Activated CD4-positive, alpha-beta T cell treated with anti-CD3 and anti-CD28 coated beads, Interleukin-2, amount 10 ng/mL, durations not matched to agents 7 days and 5 days (primary cell): ENCODE measurements around the gene MAP3K6. TPM values are rescaled to one million over a fixed set of nuclear protein-coding genes. Genes with fewer than 3 reads are reported as not detected.

Experiments used
- CTCF ChIA-PET: fragments of 350-600 bp; sonication (Branson Sonifier 250); formaldehyde crosslinking; loops from one replicate; lab custom pipeline; 2021; ENCODE audit warnings: antibody characterized with exemption; lab: Charles Lee
- POLR2A ChIA-PET: fragments of 350-600 bp; sonication (Branson Sonifier 250); formaldehyde crosslinking; loops from one replicate; lab custom pipeline; 2021; ENCODE audit warnings: antibody characterized with exemption; lab: Charles Lee
- DNase-seq: peaks from one replicate; pipeline ENCODE4 v3.0.0-alpha.2; 2020
- H3K27ac Mint-ChIP-seq: one replicate; pipeline ENCODE4 v1.8.0; 2021; ENCODE audit warnings: mild to moderate bottlenecking, moderate library complexity, mixed read lengths
- H3K27me3 Mint-ChIP-seq: one replicate; pipeline ENCODE4 v1.8.0; 2021; ENCODE audit warnings: mixed read lengths
- H3K36me3 Mint-ChIP-seq: one replicate; pipeline ENCODE4 v1.8.0; 2021; ENCODE audit warnings: low read depth, mixed read lengths
- H3K4me1 Mint-ChIP-seq: one replicate; pipeline ENCODE4 v1.8.0; 2021; ENCODE audit warnings: mixed read lengths
- H3K4me3 Mint-ChIP-seq: one replicate; pipeline ENCODE4 v1.8.0; 2021; ENCODE audit warnings: mild to moderate bottlenecking, moderate library complexity, mixed read lengths
- H3K9me3 Mint-ChIP-seq: one replicate; pipeline ENCODE4 v1.8.0; 2021; ENCODE audit warnings: mixed read lengths
- total RNA-seq, 2 experiments: library from RNA; stranded (reverse); gene quantifications; one replicate each; pipeline ENCODE4 v1.2.3, GENCODE V29; 2021

The MAP3K6 gene
- total RNA-seq, 2 experiments from 2014 or later = 6.4 to 7.6 TPM

DNA sequence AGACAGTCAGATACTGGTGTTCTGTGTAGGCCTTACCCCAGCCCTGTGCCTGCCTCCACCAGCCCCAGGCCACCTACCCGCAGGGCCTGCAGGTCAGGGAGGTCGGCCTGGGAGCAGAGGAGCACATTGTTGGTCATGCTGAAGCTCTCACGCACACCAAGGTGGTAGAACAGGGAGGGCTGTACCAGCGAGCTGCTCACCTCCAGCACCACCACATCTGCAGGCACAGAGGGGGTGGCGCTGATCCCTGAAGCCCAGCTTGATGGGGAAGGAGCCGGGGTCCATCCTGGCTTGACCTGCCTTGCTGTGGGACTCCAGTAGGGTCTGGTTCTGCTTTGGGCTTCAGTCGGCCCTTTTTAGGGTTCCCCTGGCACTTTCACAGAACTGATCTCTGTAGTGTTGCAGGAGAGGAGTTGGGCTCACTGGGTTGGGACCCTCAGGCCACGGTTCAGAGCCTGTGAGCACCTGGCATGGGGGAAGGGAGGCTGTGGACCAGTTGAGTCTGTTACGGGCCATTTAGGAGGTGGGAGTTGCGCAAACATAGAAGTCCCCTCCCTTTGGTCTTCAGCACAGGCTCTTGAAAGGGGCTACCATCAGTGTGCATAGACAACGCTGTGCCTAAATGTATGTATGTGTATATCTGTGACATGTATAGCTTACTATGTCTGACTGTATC is 1.9 kb downstream of the MAP3K6 start:
- Mint-ChIP-seq H3K9me3 (no peaks in the 10 kb centered on the region), H3K4me1 (peaks cover 50% of the 10 kb centered on the region), H3K36me3 (no peaks in the 10 kb centered on the region), H3K27ac (peak overlapping the region; percentile 82), H3K4me3 (peak overlapping the region; percentile 44), H3K27me3 (no peaks in the 10 kb centered on the region)
- ChIA-PET POLR2A (no interaction called here), CTCF (interaction anchor here (0.8 to 5.5 kb wide), 11 partner anchors 8 to 200 kb away, joined by 3 to 53 read pairs (median 15); no protein-coding TSS in a partner anchor)
- DNase-seq = no peak

DNA sequence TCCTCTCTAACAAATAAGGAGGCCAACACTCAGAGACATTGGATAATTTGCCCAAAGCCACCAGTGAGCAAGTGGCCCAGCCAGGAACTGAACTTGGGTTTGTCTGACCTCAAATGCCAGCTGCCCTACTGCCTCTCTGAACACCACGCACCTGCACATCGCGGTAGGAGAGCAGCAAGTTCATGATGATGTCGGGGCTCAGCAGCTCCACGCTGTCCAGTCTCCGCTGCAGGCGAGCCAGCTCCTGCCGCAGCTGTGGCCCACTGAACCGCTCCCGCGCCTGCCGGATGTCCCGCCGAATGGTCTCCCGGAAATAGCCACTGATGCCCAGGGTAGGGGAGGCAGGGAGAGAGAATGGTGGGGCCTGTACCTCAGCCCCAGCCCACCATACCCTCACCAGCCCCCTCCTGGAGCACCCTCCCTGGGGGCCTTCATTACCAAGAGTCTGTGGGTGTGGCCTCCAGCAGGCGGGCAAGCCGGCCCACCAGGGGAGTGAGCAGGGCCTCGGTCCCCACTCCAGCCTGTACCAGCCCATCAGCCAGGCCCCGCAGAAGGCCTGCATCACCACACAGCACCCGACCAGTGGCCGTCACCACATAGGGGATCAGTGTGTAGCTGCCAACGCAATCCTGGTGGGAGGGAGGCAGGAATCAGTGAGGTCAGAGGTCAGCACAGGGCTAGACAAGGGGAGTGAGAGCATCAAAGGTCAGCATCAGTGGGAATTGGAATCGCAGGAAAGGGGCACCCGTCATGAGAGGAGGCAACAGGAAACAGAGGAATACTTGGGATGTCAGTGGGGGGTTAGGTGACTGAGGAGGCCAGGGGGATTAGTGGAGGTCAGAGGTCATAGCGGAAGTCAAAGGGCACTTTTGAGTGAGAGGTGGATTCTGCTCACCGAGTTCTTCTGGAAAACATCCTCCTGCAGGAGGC is 2.7 kb downstream of the MAP3K6 start:
- no peak overlapping the region for H3K27ac Mint-ChIP-seq
- no peaks in the 10 kb centered on the region for H3K9me3 Mint-ChIP-seq
- H3K4me3 Mint-ChIP-seq = no peak overlapping the region
- H3K27me3 Mint-ChIP-seq = peaks cover 1% of the 10 kb centered on the region
- H3K4me1 Mint-ChIP-seq = peaks cover 50% of the 10 kb centered on the region
- H3K36me3 Mint-ChIP-seq = no peaks in the 10 kb centered on the region
- ChIA-PET CTCF (interaction anchor here (0.6 to 5.5 kb wide), 6 partner anchors 7 to 67 kb away, joined by 3 to 53 read pairs (median 14); no protein-coding TSS in a partner anchor), POLR2A (no interaction called here)
- no peak for DNase-seq

DNA sequence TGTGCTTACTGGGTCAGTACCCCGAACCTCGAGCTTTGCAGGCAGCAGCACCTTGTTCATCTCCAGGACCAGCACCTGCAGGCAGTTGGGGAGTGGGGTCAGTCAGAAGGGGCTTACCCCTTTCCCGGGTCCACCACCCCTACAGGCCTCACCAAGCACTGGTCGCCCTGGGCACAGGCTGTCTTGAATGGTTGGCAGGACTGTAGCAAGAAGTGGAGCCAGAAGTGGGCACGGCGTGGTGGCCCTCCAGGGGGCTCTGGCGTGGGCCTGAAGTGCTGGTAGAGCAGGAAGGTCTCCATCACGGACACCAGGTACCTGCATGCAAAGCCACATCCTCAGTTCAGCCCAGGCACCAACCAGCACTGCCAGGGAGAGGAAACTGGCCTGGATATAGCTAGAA is 5.2 kb downstream of the MAP3K6 start:
- Mint-ChIP-seq H3K4me1 (peaks cover 47% of the 10 kb centered on the region), H3K27me3 (peaks cover 3% of the 10 kb centered on the region), H3K4me3 (no peak overlapping the region), H3K36me3 (no peaks in the 10 kb centered on the region), H3K9me3 (no peaks in the 10 kb centered on the region), H3K27ac (no peak overlapping the region)
- DNase-seq = no peak
- ChIA-PET POLR2A (no interaction called here), CTCF (interaction anchor here (1.0 to 2.6 kb wide), 6 partner anchors 26 to 301 kb away, joined by 3 to 12 read pairs (median 5); no protein-coding TSS in a partner anchor)

DNA sequence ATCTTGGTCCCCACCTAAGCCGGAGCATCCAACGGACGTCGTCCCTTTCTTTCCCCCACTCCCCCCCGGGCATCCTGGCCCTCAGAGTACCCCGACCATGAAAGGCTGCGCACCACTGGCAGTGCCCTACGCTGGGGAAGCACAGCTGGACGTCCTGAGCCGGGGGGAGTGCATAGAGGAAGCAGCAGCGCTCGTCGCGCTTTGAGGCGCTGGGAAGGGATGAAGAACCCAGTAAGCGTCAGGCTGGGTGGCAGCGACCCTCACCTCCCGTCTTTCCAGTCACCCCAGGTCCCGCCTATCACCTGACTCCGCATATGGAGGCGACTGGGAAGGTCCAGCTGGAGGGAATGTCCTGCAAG is 5.7 kb downstream of the MAP3K6 start:
- Mint-ChIP-seq H3K9me3 (no peaks in the 10 kb centered on the region), H3K4me1 (peaks cover 50% of the 10 kb centered on the region), H3K36me3 (no peaks in the 10 kb centered on the region), H3K27ac (no peak overlapping the region), H3K27me3 (peaks cover 3% of the 10 kb centered on the region), H3K4me3 (peak overlapping the region; percentile 30)
- DNase-seq = no peak
- ChIA-PET CTCF (interaction anchor here (1.2 to 1.8 kb wide), 2 partner anchors 59 to 64 kb away, joined by 3 to 7 read pairs; no protein-coding TSS in a partner anchor), POLR2A (no interaction called here)

DNA sequence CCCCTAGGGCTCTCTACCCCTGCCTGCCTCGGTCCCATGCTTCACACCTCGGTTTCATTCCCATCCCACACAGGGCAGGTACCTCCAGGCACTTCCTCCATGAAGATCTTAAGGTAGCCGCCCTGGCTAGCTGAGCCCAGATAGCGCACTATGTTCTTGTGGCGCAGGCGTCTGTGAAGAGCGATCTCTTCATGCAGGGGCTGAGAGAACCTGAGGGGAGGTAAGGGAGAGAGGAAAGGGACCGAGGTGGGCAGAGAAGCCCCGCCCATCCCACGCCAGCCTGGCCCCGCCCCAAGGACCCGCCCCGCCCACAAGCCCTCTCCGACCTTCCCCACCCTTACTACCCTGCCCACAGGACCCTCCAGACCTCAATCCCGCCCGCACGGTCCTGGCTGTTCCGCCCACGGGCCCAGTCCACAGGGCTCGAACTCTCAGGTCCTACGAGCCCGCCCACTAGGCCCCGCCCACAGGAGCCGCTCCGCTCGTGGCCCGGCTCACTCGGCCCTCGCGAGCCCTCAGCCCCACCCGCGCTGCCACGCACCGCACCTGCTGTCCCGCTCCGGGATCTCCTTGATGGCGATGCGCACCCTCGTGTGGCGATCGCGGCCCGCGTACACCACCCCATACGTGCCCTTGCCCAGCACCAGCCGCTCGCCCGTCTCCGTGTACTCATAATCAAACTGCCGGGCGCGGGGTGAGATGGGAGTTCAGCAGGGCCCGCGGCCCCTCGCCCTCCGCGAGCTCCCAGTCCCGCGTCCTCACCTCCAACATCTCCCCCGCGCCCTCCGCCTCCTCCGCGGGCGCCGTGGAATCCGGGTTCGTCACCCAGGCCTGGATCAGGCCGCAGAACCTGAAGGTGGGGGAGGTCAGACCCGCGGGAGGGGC is 6.4 kb downstream of the MAP3K6 start:
- CTCF ChIA-PET = interaction anchor here (0.5 to 4.9 kb wide), 5 partner anchors 18 to 66 kb away, joined by 3 to 35 read pairs (median 4); no protein-coding TSS in a partner anchor
- POLR2A ChIA-PET = no interaction called here
- Mint-ChIP-seq H3K4me3 (peak overlapping the region; percentile 30), H3K4me1 (peaks cover 51% of the 10 kb centered on the region), H3K9me3 (no peaks in the 10 kb centered on the region), H3K27ac (no peak overlapping the region), H3K27me3 (peaks cover 3% of the 10 kb centered on the region), H3K36me3 (no peaks in the 10 kb centered on the region)
- DNase-seq = peak; percentile 54

DNA sequence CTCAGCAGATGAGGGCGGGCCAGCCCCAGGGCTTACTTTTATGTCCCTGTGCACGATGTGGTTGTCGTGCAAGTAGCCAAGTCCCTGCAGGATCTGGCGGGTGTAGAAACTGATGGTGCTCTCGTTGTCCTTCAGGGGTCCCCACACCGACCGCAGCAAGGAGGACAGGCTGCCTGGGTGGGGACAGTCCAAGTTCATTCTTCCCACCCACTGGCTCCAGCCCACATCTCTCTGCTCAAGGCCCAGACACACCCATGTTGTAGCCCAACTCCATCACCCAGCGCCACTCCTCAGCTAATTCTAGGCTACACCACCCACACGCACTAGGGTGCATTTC is 7.0 kb downstream of the MAP3K6 start:
- Mint-ChIP-seq H3K27ac (no peak overlapping the region), H3K4me3 (peak overlapping the region; percentile 30), H3K9me3 (no peaks in the 10 kb centered on the region), H3K27me3 (peaks cover 3% of the 10 kb centered on the region), H3K36me3 (no peaks in the 10 kb centered on the region), H3K4me1 (peaks cover 47% of the 10 kb centered on the region)
- ChIA-PET POLR2A (no interaction called here), CTCF (interaction anchor here (0.5 to 4.9 kb wide), 3 partner anchors 18 to 63 kb away, joined by 3 to 35 read pairs (median 4); no protein-coding TSS in a partner anchor)
- DNase-seq = no peak

DNA sequence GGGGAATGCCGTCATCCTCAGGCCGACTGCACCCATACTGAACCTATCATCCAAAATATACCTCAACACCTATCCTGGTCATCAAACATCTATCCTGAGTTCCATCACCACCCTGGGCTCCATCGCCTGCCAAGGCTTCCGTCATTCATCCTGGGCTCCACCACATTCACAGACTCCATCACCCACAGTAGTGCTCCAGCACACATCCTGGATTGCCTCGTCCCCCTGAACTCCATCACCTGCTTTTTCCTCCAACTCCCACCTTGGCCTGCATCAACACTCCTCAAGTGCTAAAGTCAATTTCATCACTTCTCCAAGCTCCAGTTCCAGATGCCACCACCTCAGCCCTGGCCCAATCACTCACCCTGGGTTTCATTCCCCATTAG is 7.8 kb downstream of the MAP3K6 start:
- peaks cover 43% of the 10 kb centered on the region for H3K4me1 Mint-ChIP-seq
- peaks cover 3% of the 10 kb centered on the region for H3K27me3 Mint-ChIP-seq
- peak overlapping the region; percentile 26 for H3K27ac Mint-ChIP-seq
- no peak overlapping the region for H3K4me3 Mint-ChIP-seq
- no peak for DNase-seq
- ChIA-PET CTCF (interaction anchor here (0.5 to 4.9 kb wide), 11 partner anchors 8 to 331 kb away, joined by 3 to 68 read pairs (median 9); partner anchors contain the start of genes MAP3K6 and SYTL1), POLR2A (no interaction called here)
- H3K36me3 Mint-ChIP-seq = no peaks in the 10 kb centered on the region
- H3K9me3 Mint-ChIP-seq = no peaks in the 10 kb centered on the region

DNA sequence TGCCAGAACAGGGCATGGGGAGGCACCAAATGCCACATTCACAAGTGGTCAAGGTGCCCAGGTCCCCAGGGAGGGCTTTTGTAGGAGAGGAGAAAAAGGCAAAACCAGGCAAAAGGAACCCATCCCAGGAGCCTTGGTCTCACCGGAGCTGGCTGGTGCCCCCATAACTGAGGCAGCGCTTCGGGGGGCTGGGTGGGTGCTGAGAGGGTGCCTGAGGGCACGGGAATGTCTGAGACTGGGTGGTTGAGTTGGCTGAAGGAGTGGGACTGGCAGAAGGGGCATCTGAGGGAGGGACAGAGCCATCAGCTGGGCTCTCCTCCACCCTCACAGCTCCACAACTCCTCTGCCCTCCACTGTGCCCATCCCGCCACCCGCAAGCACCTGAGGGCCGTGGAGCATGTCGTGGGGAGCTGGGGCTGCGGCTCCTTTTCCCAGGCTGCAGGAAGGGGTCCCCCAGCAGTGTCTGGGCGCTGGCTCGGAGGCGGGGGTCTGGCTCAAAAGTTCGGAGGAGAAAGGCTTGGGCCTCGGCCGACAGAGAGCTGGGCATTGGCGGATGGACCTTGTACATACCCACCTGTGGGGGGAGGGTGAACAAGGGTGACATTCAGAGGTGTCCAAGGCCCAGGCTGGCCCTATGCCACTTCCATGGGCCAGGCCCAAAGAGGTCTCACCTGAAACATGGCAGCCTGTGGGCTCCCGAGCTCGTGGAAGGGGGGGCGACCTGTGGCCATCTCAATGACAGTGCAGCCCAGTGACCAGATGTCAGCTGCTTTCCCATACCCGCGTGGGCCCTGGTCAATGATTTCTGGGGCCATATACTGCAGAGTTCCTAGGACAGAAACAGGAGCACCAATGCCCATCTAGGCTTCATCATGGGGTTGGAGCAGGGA is 8.5 kb downstream of the MAP3K6 start:
- Mint-ChIP-seq H3K27me3 (peaks cover 3% of the 10 kb centered on the region), H3K27ac (peak overlapping the region; percentile 93), H3K4me3 (peak overlapping the region; percentile 72), H3K9me3 (no peaks in the 10 kb centered on the region), H3K36me3 (no peaks in the 10 kb centered on the region), H3K4me1 (peaks cover 43% of the 10 kb centered on the region)
- ChIA-PET CTCF (interaction anchor here (0.5 to 4.9 kb wide), 25 partner anchors 9 to 332 kb away, joined by 3 to 68 read pairs (median 5); partner anchors contain the start of genes CD164L2, FCN3, MAP3K6 and SYTL1), POLR2A (no interaction called here)
- DNase-seq = no peak

DNA sequence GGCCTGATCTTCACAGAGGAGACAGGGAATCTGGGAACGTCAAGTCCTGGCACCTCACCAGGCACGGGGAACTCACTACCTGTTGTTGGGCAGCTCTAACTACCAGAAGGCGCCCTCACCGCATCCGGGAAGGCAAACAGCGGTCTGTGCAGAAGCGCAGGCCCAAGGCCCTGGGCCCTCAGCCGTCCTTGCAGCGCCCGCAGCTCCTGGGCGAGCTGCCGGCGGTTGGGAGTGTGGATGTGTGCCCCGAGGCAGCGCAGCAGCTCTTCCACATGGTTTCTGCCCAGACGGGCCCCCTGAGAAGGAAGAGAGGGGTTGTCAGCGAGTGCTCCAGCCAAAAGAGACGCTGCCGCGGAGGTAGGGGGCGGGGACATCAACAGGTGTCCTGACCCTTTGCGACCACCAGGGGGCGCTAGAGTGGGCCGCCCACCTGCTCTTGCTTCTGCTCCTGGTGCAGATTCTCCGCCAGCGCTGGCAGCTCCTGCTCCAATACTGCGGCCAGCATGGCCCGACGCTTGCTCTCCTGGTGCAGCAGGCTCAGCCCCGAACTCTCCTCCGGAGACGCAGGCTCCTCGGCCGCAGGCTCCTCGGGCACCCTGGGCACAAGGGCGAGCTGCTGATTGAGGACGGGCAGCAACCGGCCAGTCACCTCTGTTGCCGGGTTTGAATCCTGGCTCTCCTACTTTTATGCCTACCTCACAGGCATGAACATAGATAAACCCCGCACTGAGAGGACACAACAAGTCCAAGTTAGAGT is 9.3 kb downstream of the MAP3K6 start:
- Mint-ChIP-seq H3K27ac (peak overlapping the region; percentile 93), H3K27me3 (peaks cover 3% of the 10 kb centered on the region), H3K36me3 (no peaks in the 10 kb centered on the region), H3K4me1 (peaks cover 43% of the 10 kb centered on the region), H3K4me3 (peak overlapping the region; percentile 72), H3K9me3 (no peaks in the 10 kb centered on the region)
- ChIA-PET CTCF (interaction anchor here (0.5 to 4.9 kb wide), 30 partner anchors 10 to 1329 kb away, joined by 3 to 68 read pairs (median 4); partner anchors contain the start of genes CD164L2, FCN3, MAP3K6 and SYTL1), POLR2A (no interaction called here)
- peak; percentile 83 for DNase-seq

DNA sequence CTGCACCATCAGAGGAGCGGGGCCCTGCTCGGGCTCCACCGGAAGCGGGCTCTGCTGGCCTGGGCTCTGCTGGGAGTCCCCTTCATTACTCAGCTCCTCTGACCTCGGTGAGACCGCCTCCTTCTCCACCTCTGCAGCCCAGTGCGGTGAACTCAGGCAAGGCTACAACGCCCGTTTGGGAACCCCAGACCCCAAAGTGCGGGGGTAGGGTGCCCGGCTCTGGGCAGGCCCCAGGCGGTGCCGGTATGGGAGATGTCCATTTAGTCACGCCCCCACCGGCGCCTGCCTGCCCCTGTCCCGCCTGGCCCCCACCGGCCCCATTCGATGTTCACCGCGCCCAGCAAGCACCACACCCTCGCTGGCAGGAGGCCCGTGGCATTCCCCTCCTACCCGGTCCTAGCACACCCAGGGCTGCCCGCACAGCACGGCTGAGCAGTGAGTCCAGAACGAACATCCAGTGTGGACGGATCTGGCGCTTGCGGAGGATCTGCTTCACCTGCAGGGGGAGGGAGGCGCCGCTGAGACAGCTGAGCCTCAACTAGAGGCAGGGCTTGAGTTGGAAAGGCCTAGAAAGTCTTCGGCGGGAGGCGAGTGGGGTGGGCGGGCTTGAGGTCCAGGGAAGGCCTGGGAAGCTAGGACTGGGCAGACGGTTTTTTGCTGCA is 10.0 kb downstream of the MAP3K6 start:
- peaks cover 3% of the 10 kb centered on the region for H3K27me3 Mint-ChIP-seq
- H3K9me3 Mint-ChIP-seq = no peaks in the 10 kb centered on the region
- no peak for DNase-seq
- POLR2A ChIA-PET = no interaction called here
- H3K27ac Mint-ChIP-seq = peak overlapping the region; percentile 93
- peaks cover 43% of the 10 kb centered on the region for H3K4me1 Mint-ChIP-seq
- H3K4me3 Mint-ChIP-seq = peak overlapping the region; percentile 72
- CTCF ChIA-PET = interaction anchor here (0.6 to 4.9 kb wide), 25 partner anchors 10 to 1329 kb away, joined by 3 to 68 read pairs (median 6); partner anchors contain the start of genes CD164L2, FCN3, MAP3K6 and SYTL1
- no peaks in the 10 kb centered on the region for H3K36me3 Mint-ChIP-seq
